HepG2 (cell line): ENCODE measurements around the gene NPAS2. TPM values are rescaled to one million over a fixed set of nuclear protein-coding genes. Genes with fewer than 3 reads are reported as not detected.

ENCODE experiments used
- ATAC-seq: fragments of 200-7000 bp; cut with Tn5 transposase; 3 replicates; pipeline ENCODE4 v1.9.1; 2020; ENCODE audit warnings: mild to moderate bottlenecking, moderate library complexity
- BruUV-seq: library from RNA; stranded (reverse); fragments of 400-500 nt; replicated peaks from 2 replicates; lab custom pipeline; 2021; lab: Mats Ljungman, UMichigan
- CTCF ChIA-PET: fragments of 300-600 bp; formaldehyde crosslinking; extraction: SDS; loops from one replicate; lab custom pipeline; 2021; ENCODE audit warnings: low total read pairs, inconsistent platforms, low intra/inter-chr PET ratio; lab: Yijun Ruan, JAX
- POLR2A ChIA-PET: fragments of 350-600 bp; sonication (Branson Sonifier 250); formaldehyde crosslinking; loops from one replicate; lab custom pipeline; 2020; ENCODE audit warnings: antibody characterized with exemption, inconsistent platforms; lab: Yijun Ruan, JAX
- DNase-seq: peaks from one replicate; pipeline ENCODE4 v3.0.0-alpha.2; 2015; ENCODE audit warnings: low spot score
- FAIRE-seq: peaks from 3 replicates; lab custom pipeline; 2011; peaks lifted over from hg19 to GRCh38; lab: Jason Lieb, UNC
- H2AFZ ChIP-seq: one replicate; pipeline ENCODE4 v1.6.1; 2011; ENCODE audit warnings: low read length, inconsistent platforms
- H3K27ac ChIP-seq: fragments of 300-600 bp; 3 replicates; pipeline ENCODE4 v1.8.0; 2011; ENCODE audit warnings: mixed run types, mild to moderate bottlenecking, mixed read lengths, low read length, inconsistent platforms; ENCODE audit not compliant: insufficient read depth; ENCODE audit errors: extremely low read length
- H3K27me3 ChIP-seq, 2 experiments: fragments of 200-600 bp in 1 of 2; 2 replicates in 1 of 2; 3 replicates in 1 of 2; pipeline versions ENCODE4 v1.6.0 to v1.8.0; 2011; ENCODE audit warnings: low read length in 2 of 2, mild to moderate bottlenecking in 2 of 2, moderate library complexity in 2 of 2, inconsistent platforms in 1 of 2; ENCODE audit not compliant: insufficient read depth in 2 of 2, control insufficient read depth in 1 of 2
- H3K36me3 ChIP-seq, 2 experiments: fragments of 200-600 bp in 1 of 2; replicated peaks in 1 of 2; 2 replicates in 1 of 2; 3 replicates in 1 of 2; pipeline versions ENCODE4 v1.5.1 to v1.8.0; 2011; ENCODE audit warnings: low read length in 2 of 2, inconsistent platforms in 1 of 2; ENCODE audit not compliant: insufficient read depth in 2 of 2, control insufficient read depth in 1 of 2
- H3K4me1 ChIP-seq: 2 replicates; pipeline ENCODE4 v1.5.1; 2012; ENCODE audit warnings: low read length, inconsistent platforms; ENCODE audit not compliant: insufficient read depth
- H3K4me2 ChIP-seq: 2 replicates; pipeline ENCODE4 v1.6.0; 2011; ENCODE audit warnings: low read depth, low read length, inconsistent platforms
- H3K4me3 ChIP-seq, 3 experiments: fragments of 200-600 bp in 1 of 3; sonication (generic), shearing (Covaris generic) in 1 of 3; replicated peaks in 1 of 3; 2 replicates each; pipeline ENCODE4 v1.5.1; 2011 to 2016; ENCODE audit warnings: low read length in 3 of 3, inconsistent platforms in 2 of 3, low read depth in 2 of 3, mild to moderate bottlenecking in 2 of 3, control low read depth in 1 of 3, mixed read lengths in 1 of 3; ENCODE audit not compliant: insufficient read depth in 1 of 3
- H3K79me2 ChIP-seq: one replicate; pipeline ENCODE4 v1.6.1; 2011; ENCODE audit warnings: low read length, inconsistent platforms; ENCODE audit not compliant: insufficient read depth
- H3K9ac ChIP-seq: 2 replicates; pipeline ENCODE4 v1.6.0; 2011; ENCODE audit warnings: mild to moderate bottlenecking, low read depth, low read length, inconsistent platforms; ENCODE audit not compliant: insufficient read depth
- H3K9me3 ChIP-seq: 2 replicates; pipeline ENCODE4 v1.5.1; 2012; ENCODE audit warnings: mild to moderate bottlenecking, low read length
- H4K20me1 ChIP-seq: 2 replicates; pipeline ENCODE4 v1.6.0; 2011; ENCODE audit warnings: inconsistent platforms, mild to moderate bottlenecking, low read length, moderate library complexity; ENCODE audit not compliant: insufficient read depth
- CTCF ChIP-seq: sonication (generic); formaldehyde crosslinking; IDR thresholded peaks from 2 replicates; pipeline ENCODE4 v1.5.0; 2020; ENCODE audit warnings: mild to moderate bottlenecking, missing genetic modification reagents, moderate library complexity
- FOXA1 ChIP-seq, 2 experiments: fragments of 450-650 bp in 1 of 2; sonication (generic) in 1 of 2; formaldehyde crosslinking in 1 of 2; IDR thresholded peaks; 2 replicates each; pipeline versions ENCODE4 v1.4.0 to v1.6.1; 2016 to 2020; ENCODE audit warnings: missing genetic modification reagents in 1 of 2
- FOXA3 ChIP-seq: IDR thresholded peaks from 2 replicates; pipeline ENCODE4 v1.6.1; 2016; ENCODE audit warnings: missing genetic modification reagents, missing compliant biosample characterization
- JARID2 ChIP-seq: sonication (generic); formaldehyde crosslinking; IDR thresholded peaks from 2 replicates; pipeline ENCODE4 v1.8.1; 2023; ENCODE audit warnings: missing genetic modification reagents, inconsistent platforms; ENCODE audit not compliant: insufficient replicate concordance
- KLF15 ChIP-seq: sonication (generic); formaldehyde crosslinking; IDR thresholded peaks from 2 replicates; pipeline ENCODE4 v1.8.1; 2023; ENCODE audit warnings: borderline replicate concordance, mild to moderate bottlenecking, inconsistent platforms, missing genetic modification reagents, mixed read lengths
- NR2F6 ChIP-seq, 2 experiments: IDR thresholded peaks; 2 replicates each; pipeline ENCODE4 v1.6.1; 2016; ENCODE audit warnings: antibody characterized with exemption in 1 of 2, mild to moderate bottlenecking in 1 of 2
- RAD21 ChIP-seq: fragments of 450-650 bp; formaldehyde crosslinking; IDR thresholded peaks from 2 replicates; pipeline ENCODE4 v1.5.0; 2020; ENCODE audit warnings: mild to moderate bottlenecking
- SMC3 ChIP-seq: IDR thresholded peaks from 2 replicates; pipeline ENCODE4 v1.6.1; 2011; ENCODE audit warnings: low read length, improper control_type of control experiment
- STAG1 ChIP-seq: sonication (generic); formaldehyde crosslinking; IDR thresholded peaks from 2 replicates; pipeline ENCODE4 v1.4.0; 2020; ENCODE audit warnings: missing genetic modification reagents
- TCF7L2 ChIP-seq: IDR thresholded peaks from 2 replicates; pipeline ENCODE4 v1.6.1; 2011; ENCODE audit warnings: mild to moderate bottlenecking, low read depth, low read length, moderate library complexity
- ZNF3 ChIP-seq: IDR thresholded peaks from 2 replicates; pipeline ENCODE4 v1.7.0; 2017; ENCODE audit warnings: inconsistent platforms
- WGBS: methylation state at CpG from one replicate; pipeline ENCODE4 v1.1.6; 2017; ENCODE audit warnings: low lambda C conversion rate; 5-methylcytosine and 5-hydroxymethylcytosine counted together
- in situ Hi-C: cut with HindIII; loops from 2 replicates; pipeline ENCODE4 v1.10.0; 2017; ENCODE audit warnings: low pct_unique_long_range_greater_than_20kb; ENCODE audit not compliant: extremely low pct_ligation_motif_present
- intact Hi-C: fragments of 100-400 bp; cut with micrococcal nuclease; formaldehyde crosslinking; loops from one replicate; pipeline ENCODE4 v1.10.0; 2022; ENCODE audit not compliant: unreplicated experiment
- polyA plus RNA-seq, 8 experiments: library from polyadenylated mRNA; depleted of rRNA in 3 of 8; stranded (reverse) in 7 of 8; unstranded in 1 of 8; fragments of >200 nt; fragmentation: Illumina TruSeq in 4 of 8; extraction: Trizol in 4 of 8; gene quantifications; 2 replicates each; pipeline versions ENCODE4 v1.2.1 to v1.2.3, GENCODE V29; 2011 to 2016; ENCODE audit warnings: low read depth in 4 of 8, missing spikeins in 1 of 8, mixed read lengths in 1 of 8; ENCODE audit not compliant: insufficient read depth in 1 of 8
- total RNA-seq, 5 experiments: library from RNA; depleted of rRNA; stranded (reverse); fragments of >200 nt; fragmentation: Illumina TruSeq; extraction: Trizol; gene quantifications; 2 replicates each; pipeline ENCODE4 v1.2.3, GENCODE V29; 2016; ENCODE audit warnings: low read depth in 1 of 5

NPAS2 gene
- total and polyA plus RNA-seq, 2 of the 13 experiments (the other 11 are each of a cell fraction or from before 2014, with no cell fraction given) = 14.8 to 37.5 TPM

- H3K9me3 ChIP-seq = no peaks in the 10 kb centered on the region
- no peaks in the 10 kb centered on the region for H3K4me1 ChIP-seq
- H3K27me3 ChIP-seq = no peaks in the 10 kb centered on the region
- peaks cover 46 to 92% of the 10 kb centered on the region in 2 experiments for H3K36me3 ChIP-seq
- ChIA-PET POLR2A (interaction anchor here (1.4 to 2.6 kb wide), 2 partner anchors 113 to 116 kb away, joined by 3 to 15 read pairs; partner anchors contain the start of gene TBC1D8), CTCF (interaction anchor here (0.6 to 4.6 kb wide), 7 partner anchors 24 to 215 kb away, joined by 3 to 93 read pairs (median 4); partner anchors contain the start of gene TBC1D8)
- intact Hi-C loops (loop anchor here (2.0 kb wide), 1 partner anchor 160 kb away; no protein-coding TSS in a partner anchor), in situ Hi-C loops (loop anchor here (5.0 kb wide), 1 partner anchor 116 kb away; the partner anchor contains the start of gene TBC1D8)
- no peak overlapping the region for H3K9ac ChIP-seq
- BruUV-seq = no TSS peak
- TF ChIP-seq FOXA3 (CRISPR knock-in tag) = peak; percentile 68
- no peak for TF ChIP-seq FOXA1 (IDR thresholded peaks at IDR 0.05)
- peak; percentile 53; the same call in 1 of the 2 replicates for TF ChIP-seq FOXA1 (CRISPR knock-in tag; IDR thresholded peaks at IDR 0.05)
- no peak for TF ChIP-seq TCF7L2
- TF ChIP-seq JARID2 (CRISPR knock-in tag) = no peak
- 0 out of 2 replicates have a peak, but pooled peaks have one; percentile 19 for TF ChIP-seq NR2F6 (IDR thresholded peaks at IDR 0.05)
- TF ChIP-seq NR2F6 (CRISPR knock-in tag; IDR thresholded peaks at IDR 0.05) = no peak
- TF ChIP-seq ZNF3 (CRISPR knock-in tag) = 0 out of 2 replicates have a peak, but pooled peaks have one; percentile 26
- TF ChIP-seq KLF15 = no peak
- TF ChIP-seq STAG1 (CRISPR knock-in tag) = peak; percentile 83
- TF ChIP-seq SMC3 = peak; percentile 46; the same call in 1 of the 2 replicates
- TF ChIP-seq CTCF (CRISPR knock-in tag) = peak; percentile 56
- TF ChIP-seq RAD21 = peak; percentile 69
- ATAC-seq = no peak
- WGBS = 83% methylated on average over 2 of the region's 2 CpGs
- no peaks in the 10 kb centered on the region for H3K79me2 ChIP-seq
- no peak overlapping the region for H3K4me2 ChIP-seq
- no peak overlapping the region for H3K27ac ChIP-seq
- peak; percentile 33 for DNase-seq
- H2AFZ ChIP-seq = no peak overlapping the region
- peak; percentile 53 for FAIRE-seq
- no peak overlapping the region for H3K4me3 ChIP-seq
- H4K20me1 ChIP-seq = no peaks in the 10 kb centered on the region
These were observed 216.6 kb downstream of the NPAS2 start for GRCh38 chr2:101036562-101036961.
